ENCODE results near the gene API5.

GRCh38 chr11:43285826-43286225 lies 26.0 kb upstream of the API5 start:
- no peak for TF ChIP-seq CTCF (IDR thresholded peaks at IDR 0.05)
- no peak for TF ChIP-seq CBFB (CRISPR knock-in tag; IDR thresholded peaks at IDR 0.05; ENCODE audit: low read depth)
- TF ChIP-seq ATF3 (CRISPR knock-in tag; conservative IDR thresholded peaks at IDR 0.05), result no peak
- no peak for TF ChIP-seq MAX (CRISPR knock-in tag; IDR thresholded peaks at IDR 0.05)
- TF ChIP-seq USF1 (CRISPR knock-in tag; IDR thresholded peaks at IDR 0.05), result no peak
- no peak for TF ChIP-seq SMAD3 (CRISPR knock-in tag; IDR thresholded peaks at IDR 0.05; ENCODE audit: borderline replicate concordance)
- TF ChIP-seq CREB1 (CRISPR knock-in tag; IDR thresholded peaks at IDR 0.05), result no peak
- TF ChIP-seq NFYB (CRISPR knock-in tag; conservative IDR thresholded peaks at IDR 0.05; ENCODE audit: low read depth), result no peak
- TF ChIP-seq ZNF512 (CRISPR knock-in tag; IDR thresholded peaks at IDR 0.05; ENCODE audit: borderline replicate concordance), result no peak
- TF ChIP-seq CDX4 (CRISPR knock-in tag; IDR thresholded peaks at IDR 0.05; ENCODE audit: borderline replicate concordance), result no peak
- no peak for TF ChIP-seq FOXK1 (CRISPR knock-in tag; IDR thresholded peaks at IDR 0.05)
- no peak for TF ChIP-seq TEAD4 (CRISPR knock-in tag; IDR thresholded peaks at IDR 0.05)
- no peak for TF ChIP-seq NR3C1 (CRISPR knock-in tag; conservative IDR thresholded peaks at IDR 0.05; ENCODE audit: low read depth)
- no peak for TF ChIP-seq TCF7 (CRISPR knock-in tag; IDR thresholded peaks at IDR 0.05; ENCODE audit: low read depth)

All from WTC11 (cell line).